Lower leg skin (tissue), 4 donors: ENCODE measurements around the gene CYP26A1. TPM values are rescaled to one million over a fixed set of nuclear protein-coding genes. Genes with fewer than 3 reads are reported as not detected.

ENCODE experiments used
- DNase-seq, 2 donors: peaks; one replicate each; pipeline ENCODE4 v3.0.0-alpha.2; 2019; ENCODE audit warnings: low spot score in 2 of 2
- H3K4me3 ChIP-seq: fragments of 200-600 bp; sonication (generic); 2 replicates; pipeline ENCODE4 v1.5.1; 2017; ENCODE audit warnings: mild to moderate bottlenecking, low read depth; ENCODE audit not compliant: poor library complexity, severe bottlenecking
- POLR2A ChIP-seq, 2 donors: fragments of 450-650 bp; IDR thresholded peaks; one replicate each; pipeline ENCODE4 v1.6.1; 2016 to 2017; ENCODE audit warnings: antibody characterized with exemption in 2 of 2, mild to moderate bottlenecking in 1 of 2, moderate library complexity in 1 of 2
- WGBS, 2 donors: methylation state at CpG; one replicate each; pipeline ENCODE4 v1.1.5; 2018; 5-methylcytosine and 5-hydroxymethylcytosine counted together
- intact Hi-C: fragments of 100-400 bp; cut with DNase I; formaldehyde crosslinking; loops from one replicate; pipeline ENCODE4 v1.15.0; 2023; ENCODE audit warnings: low total_unique reads
- total RNA-seq, 4 donors: library from RNA; depleted of rRNA; stranded (reverse); fragments of >200 nt; gene quantifications; one replicate each; pipeline ENCODE4 v1.1.0, GENCODE V29; 2016
- TF ChIP-seq, protein P1 (sequence below), 3 donors: fragments of 450-650 bp; IDR thresholded peaks; one replicate each; pipeline ENCODE4 v1.5.1; 2016; ENCODE audit warnings: antibody characterized with exemption in 3 of 3, mild to moderate bottlenecking in 3 of 3, moderate library complexity in 2 of 3

CYP26A1 gene
- total RNA-seq, 4 donors from 2014 or later, result 0.10 to 0.32 TPM; not detected in 2

DNA sequence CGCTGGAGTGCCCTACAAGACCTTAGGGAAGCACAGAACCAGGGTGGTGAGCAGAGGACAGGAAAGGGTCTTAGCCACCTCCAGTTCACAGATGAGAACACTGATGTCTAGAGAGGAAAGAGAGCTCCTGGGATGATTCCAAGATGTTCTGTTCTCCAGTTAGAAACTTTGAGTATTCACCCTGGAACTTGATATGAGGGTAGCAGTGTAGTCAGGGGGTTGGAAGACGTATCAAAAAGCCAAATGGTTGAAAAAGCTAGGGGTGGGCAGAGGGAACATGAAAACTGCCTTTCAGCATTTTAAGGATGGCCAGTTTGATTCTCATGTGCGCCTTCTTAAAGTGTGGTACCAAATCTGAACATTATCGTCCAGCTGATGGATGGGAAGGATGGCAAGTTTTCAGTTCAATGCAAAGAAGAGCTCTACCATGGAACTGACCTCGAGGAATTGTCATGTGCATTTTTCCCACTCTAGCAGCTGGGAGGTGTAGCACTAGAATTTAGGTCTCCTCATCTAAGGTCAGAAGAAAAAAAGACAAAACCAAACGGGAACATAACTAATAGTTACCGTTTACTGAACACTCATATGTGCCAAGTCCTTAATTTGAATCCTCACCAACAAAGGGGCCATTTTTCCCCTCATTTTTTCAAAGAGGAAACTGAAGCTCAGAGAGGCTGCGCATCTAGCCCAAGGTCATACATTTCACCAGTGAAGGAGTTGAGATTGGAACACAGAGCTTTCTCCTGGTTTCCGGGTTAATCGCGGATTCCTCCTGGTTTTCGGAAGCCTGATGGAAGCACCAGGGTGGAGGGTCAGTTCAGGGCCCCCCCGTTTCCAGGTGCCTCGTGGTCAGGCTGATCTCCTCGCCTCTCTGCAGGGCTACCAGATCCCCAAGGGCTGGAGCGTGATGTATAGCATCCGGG, 6.0 kb upstream of the CYP26A1 start:
- no peak for DNase-seq
- no peak for TF ChIP-seq POLR2A (IDR thresholded peaks at IDR 0.05)
- TF ChIP-seq, protein P1, sequence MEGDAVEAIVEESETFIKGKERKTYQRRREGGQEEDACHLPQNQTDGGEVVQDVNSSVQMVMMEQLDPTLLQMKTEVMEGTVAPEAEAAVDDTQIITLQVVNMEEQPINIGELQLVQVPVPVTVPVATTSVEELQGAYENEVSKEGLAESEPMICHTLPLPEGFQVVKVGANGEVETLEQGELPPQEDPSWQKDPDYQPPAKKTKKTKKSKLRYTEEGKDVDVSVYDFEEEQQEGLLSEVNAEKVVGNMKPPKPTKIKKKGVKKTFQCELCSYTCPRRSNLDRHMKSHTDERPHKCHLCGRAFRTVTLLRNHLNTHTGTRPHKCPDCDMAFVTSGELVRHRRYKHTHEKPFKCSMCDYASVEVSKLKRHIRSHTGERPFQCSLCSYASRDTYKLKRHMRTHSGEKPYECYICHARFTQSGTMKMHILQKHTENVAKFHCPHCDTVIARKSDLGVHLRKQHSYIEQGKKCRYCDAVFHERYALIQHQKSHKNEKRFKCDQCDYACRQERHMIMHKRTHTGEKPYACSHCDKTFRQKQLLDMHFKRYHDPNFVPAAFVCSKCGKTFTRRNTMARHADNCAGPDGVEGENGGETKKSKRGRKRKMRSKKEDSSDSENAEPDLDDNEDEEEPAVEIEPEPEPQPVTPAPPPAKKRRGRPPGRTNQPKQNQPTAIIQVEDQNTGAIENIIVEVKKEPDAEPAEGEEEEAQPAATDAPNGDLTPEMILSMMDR (IDR thresholded peaks at IDR 0.05), result no peak
- WGBS, 2 donors, result 12 to 16% methylated on average over 15 of the region's 17 CpGs
- no peak overlapping the region for H3K4me3 ChIP-seq
- intact Hi-C loops, result no loop called here

DNA sequence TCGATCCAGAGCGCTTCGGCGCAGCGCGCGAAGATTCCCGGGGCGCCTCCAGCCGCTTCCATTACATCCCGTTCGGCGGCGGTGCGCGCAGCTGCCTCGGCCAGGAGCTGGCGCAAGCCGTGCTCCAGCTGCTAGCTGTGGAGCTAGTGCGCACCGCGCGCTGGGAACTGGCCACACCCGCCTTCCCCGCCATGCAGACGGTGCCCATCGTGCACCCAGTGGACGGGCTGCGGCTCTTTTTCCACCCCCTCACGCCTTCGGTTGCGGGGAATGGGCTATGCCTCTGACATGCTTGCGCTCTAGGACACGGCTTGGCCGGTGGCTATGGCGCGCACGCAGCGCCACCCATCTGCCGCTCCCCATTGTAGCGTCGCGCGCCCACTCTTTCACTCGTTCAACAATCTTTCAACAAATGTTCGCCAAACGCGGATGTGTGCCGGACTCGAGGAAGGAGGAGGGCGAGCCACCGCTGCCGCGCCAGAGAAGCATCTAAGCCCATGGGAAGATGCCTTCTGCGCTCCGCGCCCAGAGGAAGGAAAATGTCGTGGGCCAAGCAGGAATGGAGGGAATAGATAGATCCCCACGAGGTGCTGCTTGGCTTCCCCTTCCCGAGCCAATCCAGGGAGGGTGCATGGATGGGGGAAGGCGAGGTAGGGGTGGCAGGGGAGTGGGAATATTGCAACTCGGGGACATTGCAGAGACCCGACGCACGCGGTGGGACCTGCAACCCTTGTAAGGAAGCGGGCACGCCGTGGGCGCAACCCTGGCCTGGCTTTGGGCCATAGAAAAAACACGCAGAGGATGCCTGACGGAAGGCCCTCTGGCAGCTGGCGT, 5.1 kb upstream of the CYP26A1 start:
- intact Hi-C loops, result no loop called here
- H3K4me3 ChIP-seq, result no peak overlapping the region
- no peak for TF ChIP-seq POLR2A (IDR thresholded peaks at IDR 0.05)
- TF ChIP-seq, protein P1 (IDR thresholded peaks at IDR 0.05), result no peak
- DNase-seq, result no peak
- WGBS, 2 donors, result 2 to 4% methylated on average over 48 to 63 of the region's 73 CpGs

DNA sequence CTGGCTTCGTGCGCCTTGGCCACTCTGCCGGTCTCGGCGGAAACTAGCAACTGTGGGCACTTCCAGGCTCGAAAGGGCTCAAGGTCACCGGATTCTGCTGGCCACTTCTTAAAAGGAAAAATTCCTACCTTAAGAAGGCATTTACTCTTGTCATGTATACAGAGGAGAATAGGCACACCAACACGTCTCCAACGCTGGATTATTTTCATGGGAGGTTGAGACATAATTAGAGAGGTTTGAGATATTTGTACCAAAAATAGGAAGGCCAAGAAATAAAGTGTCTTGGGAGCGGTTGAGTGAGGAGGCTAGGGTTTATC, 4.5 kb upstream of the CYP26A1 start:
- intact Hi-C loops, result no loop called here
- no peak overlapping the region for H3K4me3 ChIP-seq
- WGBS, 2 donors, result 25 to 27% methylated on average over 10 of the region's 10 CpGs
- DNase-seq, result no peak
- TF ChIP-seq POLR2A (IDR thresholded peaks at IDR 0.05), result no peak
- TF ChIP-seq, protein P1 (IDR thresholded peaks at IDR 0.05), result no peak

DNA sequence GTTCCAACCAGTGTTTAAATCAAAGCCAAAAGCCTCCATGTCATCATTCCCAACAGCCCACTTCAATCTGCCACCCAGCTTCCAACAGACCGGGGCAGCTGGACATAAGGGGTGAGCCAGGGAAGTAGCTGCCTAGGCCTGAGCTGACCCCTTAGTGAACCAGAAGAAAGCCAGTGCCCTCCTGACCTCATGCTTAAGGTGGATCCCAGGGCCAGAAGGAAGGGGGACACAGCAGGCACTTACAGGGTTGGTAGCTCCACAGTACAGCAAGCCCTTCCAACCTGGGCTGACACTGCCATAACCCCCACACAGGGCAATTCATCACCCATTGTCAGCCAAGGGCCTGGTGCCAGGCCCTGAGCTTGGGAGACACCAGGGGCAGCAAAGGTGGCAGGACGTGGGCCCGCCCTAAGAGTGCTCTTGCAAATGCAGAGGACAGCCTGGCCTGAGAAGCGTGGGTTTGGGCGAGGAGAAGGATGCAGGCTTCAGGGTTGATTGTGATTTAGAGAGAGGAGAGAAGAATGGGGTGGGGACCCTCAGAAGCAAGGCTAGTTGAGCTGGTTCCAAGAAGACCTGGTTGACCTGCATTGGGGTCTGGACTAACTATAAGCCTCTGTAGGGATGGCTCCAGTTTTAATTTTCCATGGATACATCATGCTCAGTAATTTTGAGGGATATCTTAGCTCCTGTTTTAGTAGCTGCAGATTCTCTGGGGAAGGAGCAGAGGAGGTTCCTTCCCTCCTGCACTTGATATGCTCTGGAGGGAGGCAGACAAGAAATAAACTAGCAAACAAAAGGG, 3.1 kb upstream of the CYP26A1 start:
- peak in 1 of 2 donors; percentile 54 for DNase-seq
- intact Hi-C loops, result no loop called here
- no peak for TF ChIP-seq POLR2A (IDR thresholded peaks at IDR 0.05)
- TF ChIP-seq, protein P1 (IDR thresholded peaks at IDR 0.05), result no peak
- 70 to 76% methylated on average over 5 of the region's 5 CpGs for WGBS, 2 donors
- H3K4me3 ChIP-seq, result no peak overlapping the region

DNA sequence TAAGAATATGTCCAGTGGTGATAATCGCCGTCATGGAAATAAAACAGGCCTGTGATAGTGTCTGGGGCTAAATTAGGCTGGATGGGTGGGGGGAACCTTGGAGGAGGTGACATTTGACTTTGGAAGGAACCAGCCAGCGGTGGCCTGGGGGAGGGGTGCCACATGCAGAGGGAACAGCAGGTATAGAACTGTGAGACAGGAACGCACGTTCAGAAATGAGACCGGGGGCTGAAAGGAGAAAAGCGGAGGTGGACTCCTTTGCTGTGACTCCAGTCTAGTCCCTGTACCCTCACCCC, 2.6 kb upstream of the CYP26A1 start:
- no peak for TF ChIP-seq POLR2A (IDR thresholded peaks at IDR 0.05)
- TF ChIP-seq, protein P1 (IDR thresholded peaks at IDR 0.05), result no peak
- 57 to 60% methylated on average over 7 of the region's 7 CpGs for WGBS, 2 donors
- intact Hi-C loops, result no loop called here
- DNase-seq, result no peak
- H3K4me3 ChIP-seq, result no peak overlapping the region
